ENCODE data around the gene ZMYND8.

The ZMYND8 gene

GRCh38 chr20:47286681-47287080 lies 69.8 kb downstream of the ZMYND8 start:
- TF ChIP-seq, protein P1, sequence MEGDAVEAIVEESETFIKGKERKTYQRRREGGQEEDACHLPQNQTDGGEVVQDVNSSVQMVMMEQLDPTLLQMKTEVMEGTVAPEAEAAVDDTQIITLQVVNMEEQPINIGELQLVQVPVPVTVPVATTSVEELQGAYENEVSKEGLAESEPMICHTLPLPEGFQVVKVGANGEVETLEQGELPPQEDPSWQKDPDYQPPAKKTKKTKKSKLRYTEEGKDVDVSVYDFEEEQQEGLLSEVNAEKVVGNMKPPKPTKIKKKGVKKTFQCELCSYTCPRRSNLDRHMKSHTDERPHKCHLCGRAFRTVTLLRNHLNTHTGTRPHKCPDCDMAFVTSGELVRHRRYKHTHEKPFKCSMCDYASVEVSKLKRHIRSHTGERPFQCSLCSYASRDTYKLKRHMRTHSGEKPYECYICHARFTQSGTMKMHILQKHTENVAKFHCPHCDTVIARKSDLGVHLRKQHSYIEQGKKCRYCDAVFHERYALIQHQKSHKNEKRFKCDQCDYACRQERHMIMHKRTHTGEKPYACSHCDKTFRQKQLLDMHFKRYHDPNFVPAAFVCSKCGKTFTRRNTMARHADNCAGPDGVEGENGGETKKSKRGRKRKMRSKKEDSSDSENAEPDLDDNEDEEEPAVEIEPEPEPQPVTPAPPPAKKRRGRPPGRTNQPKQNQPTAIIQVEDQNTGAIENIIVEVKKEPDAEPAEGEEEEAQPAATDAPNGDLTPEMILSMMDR (conservative IDR thresholded peaks at IDR 0.05; ENCODE audit: low read length), result no peak
- H3K4me3 ChIP-seq (ENCODE audit: low read length), result no peak overlapping the region
- no peak for DNase-seq (ENCODE audit: low read depth)

- DNase-seq (ENCODE audit: low read depth), result no peak
- H3K4me3 ChIP-seq (ENCODE audit: low read length), result no peak overlapping the region
Measured at GRCh38 chr20:47285189-47285588, 71.3 kb downstream of the ZMYND8 start.

DNA sequence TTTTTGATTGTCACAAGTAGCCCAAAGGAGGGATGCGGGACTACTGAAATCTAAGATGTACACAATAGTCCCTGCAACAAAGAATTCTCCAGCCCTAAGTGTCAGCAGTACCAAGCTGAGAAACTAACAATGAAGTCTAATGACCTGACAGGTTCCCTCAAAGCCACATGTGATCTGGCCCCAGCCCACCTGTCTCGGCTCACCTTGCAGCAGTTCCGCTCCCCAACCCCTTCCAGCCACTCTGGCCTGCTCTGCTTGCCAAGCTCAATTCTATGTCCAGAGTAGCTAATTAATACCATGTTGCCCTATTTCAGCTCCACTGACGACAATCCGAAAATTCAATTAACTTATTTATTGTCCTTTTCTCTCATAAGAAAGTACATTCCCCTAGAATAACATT lies 72.1 kb downstream of the ZMYND8 start:
- no peak overlapping the region for H3K4me3 ChIP-seq (ENCODE audit: low read length)
- TF ChIP-seq, protein P1 (conservative IDR thresholded peaks at IDR 0.05; ENCODE audit: low read length), result no peak
- no peak for DNase-seq (ENCODE audit: low read depth)

More at GRCh38 chr20:47285189-47285588, 71.3 kb downstream of the ZMYND8 start:
- TF ChIP-seq, protein P1 (conservative IDR thresholded peaks at IDR 0.05; ENCODE audit: low read length), result no peak

DNA sequence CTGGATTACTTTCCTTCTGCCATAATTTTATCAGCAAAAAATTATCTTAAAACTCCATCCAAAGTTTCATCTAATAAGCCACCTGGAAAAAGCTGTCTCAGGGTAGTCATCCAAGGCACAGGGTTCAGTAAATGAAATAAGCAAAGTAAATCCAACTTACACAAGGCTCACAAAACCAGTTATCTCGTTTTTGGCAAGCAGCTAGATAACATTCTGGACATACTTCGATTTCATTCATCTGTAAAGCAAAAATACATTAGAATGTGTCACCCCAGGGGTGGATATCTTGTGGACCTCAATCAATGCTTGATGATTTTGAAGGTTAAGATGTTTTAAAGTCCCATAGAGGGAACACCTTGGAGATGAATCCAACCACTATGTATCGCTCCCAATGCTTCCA lies 73.1 kb downstream of the ZMYND8 start:
- TF ChIP-seq, protein P1 (conservative IDR thresholded peaks at IDR 0.05; ENCODE audit: low read length), result no peak

GRCh38 chr20:47282864-47283263 lies 73.6 kb downstream of the ZMYND8 start:
- H3K4me3 ChIP-seq (ENCODE audit: low read length), result no peak overlapping the region
- TF ChIP-seq, protein P1 (conservative IDR thresholded peaks at IDR 0.05; ENCODE audit: low read length), result no peak
- no peak for DNase-seq (ENCODE audit: low read depth)

More for the DNA sequence above, 73.1 kb downstream of the ZMYND8 start:
- DNase-seq (ENCODE audit: low read depth), result no peak
- no peak overlapping the region for H3K4me3 ChIP-seq (ENCODE audit: low read length)

DNA sequence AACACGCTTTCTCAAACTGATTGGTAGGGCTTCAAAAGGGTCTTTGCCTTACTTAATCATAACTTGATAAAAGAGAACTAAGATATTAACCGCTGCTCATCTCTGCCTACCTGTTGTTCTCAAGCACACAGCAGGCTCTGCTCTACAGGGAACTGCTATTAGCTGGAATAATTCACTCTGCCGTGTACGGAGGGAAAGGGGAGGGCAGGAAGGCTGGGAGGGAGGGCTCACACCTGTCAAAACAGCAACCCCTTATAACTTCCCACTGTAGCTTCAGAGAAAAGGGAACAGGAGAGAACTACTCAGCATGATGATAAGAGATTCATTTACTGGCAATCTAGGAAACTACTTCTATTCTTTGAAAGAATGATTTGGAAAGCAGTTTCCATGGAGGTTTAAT lies 75.1 kb downstream of the ZMYND8 start:
- no peak overlapping the region for H3K4me3 ChIP-seq (ENCODE audit: low read length)
- TF ChIP-seq, protein P1 (conservative IDR thresholded peaks at IDR 0.05; ENCODE audit: low read length), result no peak
- DNase-seq (ENCODE audit: low read depth), result no peak

- no peak for DNase-seq (ENCODE audit: low read depth)
- TF ChIP-seq, protein P1 (conservative IDR thresholded peaks at IDR 0.05; ENCODE audit: low read length), result no peak
- no peak overlapping the region for H3K4me3 ChIP-seq (ENCODE audit: low read length)
Measured at GRCh38 chr20:47280668-47281067, 75.8 kb downstream of the ZMYND8 start.
